CD4-positive, alpha-beta T cell treated with Interleukin-6 at 100 ng/mL for 8 hours (primary cell): ENCODE data around the gene TACR2.

Experiments
- DNase-seq: peaks from one replicate; pipeline ENCODE4 v3.0.0-alpha.2; 2020; ENCODE audit warnings: mixed read lengths, low spot score

Gene TACR2

DNA sequence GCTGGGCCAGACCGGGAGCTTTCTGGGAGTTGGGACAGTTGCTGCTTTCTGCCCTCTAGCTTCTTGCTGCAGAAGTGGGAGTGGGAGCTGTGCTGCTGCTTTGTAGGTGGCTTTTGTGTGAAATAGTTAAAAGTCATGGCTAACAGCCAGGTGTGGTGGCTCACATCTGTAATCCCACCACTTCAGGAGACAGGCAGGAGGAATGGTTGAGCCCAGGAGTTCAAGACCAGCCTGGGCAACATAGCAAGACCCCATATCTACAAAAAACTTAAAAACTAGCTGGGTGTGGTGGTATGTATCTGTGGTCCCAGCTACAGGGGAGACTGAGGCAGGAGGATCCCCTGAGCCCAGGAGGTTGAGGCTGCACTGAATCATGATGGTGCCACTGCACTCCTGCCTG lies 13.7 kb downstream of the TACR2 start:
- DNase-seq: no peak

DNA sequence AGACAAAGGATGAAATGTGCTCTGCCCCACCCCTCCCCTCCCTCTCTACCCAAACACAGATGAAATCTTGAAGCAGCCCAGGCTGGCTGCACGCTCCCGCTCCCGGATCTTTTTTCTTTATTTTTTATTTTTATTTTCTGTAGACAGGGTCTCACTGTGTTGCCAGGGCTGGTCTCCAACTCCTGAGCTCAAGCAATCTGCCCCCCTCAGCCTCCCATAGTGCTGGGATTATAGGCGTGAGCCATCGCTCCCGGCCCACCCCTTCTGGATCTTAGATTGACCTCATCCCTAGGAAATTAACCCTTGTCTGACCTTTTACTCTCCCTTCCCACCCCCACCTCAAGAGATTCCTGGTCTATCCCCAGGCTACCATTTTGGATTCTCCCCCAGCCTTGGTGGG lies 14.3 kb downstream of the TACR2 start:
- no peak for DNase-seq

DNA sequence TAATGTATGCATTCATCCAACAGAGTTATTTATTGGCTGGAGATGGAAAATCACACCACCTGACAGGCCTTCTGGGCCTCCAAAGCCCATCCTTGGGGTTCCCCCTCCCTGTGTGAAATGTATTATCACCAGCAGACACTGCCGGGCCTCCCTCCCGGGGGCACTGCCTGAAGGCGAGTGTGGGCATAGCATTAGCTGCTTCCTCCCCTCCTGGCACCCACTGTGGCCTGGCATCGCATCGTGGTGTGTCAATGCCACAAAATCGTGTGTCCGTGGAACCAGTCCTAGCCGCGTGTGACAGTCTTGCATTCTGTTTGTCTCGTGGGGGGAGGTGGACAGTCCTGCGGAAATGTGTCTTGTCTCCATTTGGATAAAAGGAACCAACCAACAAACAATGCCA lies 15.3 kb downstream of the TACR2 start:
- no peak for DNase-seq

DNA sequence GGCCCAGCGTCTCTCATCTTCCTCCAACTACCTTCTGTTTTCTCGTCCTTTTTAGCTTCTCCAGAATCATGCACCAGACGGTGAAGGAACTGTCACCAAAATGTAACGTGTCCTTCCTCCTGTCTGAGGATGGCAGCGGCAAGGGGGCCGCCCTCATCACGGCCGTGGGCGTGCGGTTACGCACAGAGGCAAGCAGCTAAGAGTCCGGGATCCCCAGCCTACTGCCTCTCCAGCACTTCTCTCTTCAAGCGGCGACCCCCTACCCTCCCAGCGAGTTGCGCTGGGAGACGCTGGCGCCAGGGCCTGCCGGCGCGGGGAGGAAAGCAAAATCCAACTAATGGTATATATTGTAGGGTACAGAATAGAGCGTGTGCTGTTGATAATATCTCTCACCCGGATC lies 15.8 kb downstream of the TACR2 start:
- DNase-seq: no peak

DNA sequence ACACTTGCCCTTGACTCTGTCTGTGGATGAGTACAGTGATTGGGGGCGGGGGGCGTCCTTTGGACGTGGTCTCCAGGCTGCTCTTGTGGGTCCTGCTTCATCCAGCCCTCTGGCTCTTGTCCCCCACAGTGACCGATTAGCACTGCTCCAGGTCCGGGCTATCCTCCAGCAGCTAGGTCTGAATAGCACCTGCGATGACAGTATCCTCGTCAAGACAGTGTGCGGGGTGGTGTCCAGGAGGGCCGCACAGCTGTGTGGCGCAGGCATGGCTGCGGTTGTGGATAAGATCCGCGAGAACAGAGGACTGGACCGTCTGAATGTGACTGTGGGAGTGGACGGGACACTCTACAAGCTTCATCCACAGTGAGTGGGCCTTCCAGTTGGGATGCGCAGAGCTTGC lies 18.3 kb downstream of the TACR2 start:
- no peak for DNase-seq

DNA sequence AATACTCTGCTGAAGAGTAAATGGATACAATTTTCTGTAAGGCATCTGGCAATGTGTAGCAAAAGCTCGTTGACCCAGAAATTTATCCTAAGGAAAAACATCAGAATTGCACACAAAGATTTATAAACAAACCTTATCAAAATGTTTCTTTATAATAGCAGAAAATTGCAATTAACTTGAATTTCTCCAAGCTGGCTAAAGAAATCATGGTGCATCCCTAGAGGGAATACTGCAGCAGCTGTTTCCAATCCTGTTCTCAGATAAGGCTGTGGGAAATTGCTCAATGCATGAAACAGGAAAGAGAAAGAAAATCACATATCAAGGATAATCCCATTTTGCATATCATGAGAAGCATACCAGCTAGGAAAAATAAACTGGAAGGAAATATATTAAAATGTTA lies 18.7 kb downstream of the TACR2 start:
- DNase-seq: no peak

DNA sequence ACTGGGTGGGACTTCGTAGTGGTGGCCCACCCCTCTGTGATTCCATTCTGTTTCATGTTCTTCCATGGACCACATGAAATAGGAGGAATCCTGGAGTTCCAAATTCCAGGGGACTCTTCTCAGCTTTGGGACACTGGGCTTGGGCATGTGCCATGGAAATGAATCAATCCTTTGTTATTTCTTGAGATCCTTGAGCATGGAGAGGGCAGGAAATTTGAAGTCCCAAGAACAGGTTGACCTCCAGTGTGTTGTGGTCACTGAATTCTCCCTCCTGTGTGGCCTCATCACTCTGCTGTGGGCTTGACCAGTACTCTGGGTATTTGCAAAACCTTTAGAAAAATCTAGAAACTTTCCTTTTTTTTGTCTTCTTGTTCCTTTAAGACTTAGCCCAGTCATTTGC lies 22.7 kb downstream of the TACR2 start:
- no peak for DNase-seq

DNA sequence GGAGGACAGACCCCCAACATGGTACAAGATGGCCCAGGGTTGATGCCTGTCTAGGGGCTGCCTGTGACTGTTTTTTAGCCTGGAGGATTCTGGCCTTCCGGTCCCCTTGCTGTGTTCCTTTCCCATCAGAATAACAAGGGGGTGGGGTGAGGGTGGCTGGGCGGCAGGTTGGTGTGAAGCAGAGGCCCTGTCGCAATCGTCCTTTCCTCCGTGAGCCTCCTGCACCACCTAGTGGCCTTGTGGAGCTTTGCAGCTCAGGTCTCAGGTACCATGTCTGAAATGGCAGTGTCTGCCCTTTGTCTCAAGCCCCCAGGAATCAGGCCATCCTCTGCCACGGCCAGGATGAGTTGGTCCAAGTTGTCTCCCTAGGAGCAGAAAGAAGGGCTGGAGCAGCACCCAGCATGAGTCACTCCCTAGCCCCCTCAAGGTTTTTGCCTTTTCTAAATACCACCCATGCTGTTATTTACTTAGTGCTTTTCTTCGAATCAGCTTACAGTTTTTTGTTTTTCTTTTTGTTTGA lies 24.2 kb downstream of the TACR2 start:
- peak; percentile 85 for DNase-seq

DNA sequence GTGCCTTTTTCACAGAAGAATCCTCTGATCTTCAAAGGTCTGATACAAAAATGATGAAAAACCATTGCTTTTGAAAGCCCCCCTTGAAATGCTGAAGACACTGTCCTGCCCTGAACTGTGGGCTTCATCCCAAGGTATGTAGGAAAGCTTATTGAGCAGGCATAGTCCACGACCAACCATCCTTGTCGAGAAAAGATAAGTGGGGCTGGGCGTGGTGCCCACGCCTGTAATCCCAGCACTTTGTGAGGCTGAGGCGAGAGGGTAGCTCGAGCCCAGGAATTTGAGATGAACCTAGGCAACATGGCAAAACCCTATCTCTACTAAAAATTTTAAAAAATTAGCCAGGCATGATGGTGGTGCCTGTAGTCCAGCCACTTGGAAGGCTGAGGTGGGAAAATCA lies 25.6 kb downstream of the TACR2 start:
- no peak for DNase-seq

DNA sequence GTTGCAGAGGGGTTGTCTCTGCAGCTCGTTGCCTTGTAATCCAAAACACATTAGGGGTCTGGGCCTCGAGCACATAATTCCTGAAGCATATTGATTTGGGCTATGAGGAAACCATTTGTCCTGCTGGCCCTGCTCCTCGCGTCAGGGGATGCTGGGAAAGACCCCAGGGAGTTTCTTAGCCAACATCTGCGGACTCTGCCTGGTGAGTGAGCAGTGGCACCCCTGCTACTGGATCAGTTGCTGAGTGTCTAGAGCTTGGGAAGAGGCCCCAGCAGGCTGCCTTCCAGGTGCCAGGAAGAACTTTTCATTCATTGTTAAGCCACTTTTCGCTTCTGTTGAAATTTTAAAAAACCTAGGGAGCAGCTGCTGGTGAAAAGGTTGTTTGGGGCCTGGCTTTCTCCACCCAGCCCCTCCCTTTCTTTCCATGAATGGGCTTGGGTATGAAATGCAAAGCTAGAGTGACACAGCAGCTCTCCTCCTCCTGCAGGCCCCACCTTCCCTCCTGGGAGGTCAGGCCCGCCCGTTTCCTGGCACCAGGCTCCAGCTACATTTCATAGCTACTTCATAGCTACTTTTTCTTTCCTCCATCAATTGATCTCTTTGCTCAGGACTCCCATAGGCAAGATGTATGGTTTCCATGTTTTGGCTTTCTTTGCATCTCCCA lies 26.8 kb downstream of the TACR2 start:
- no peak for DNase-seq

DNA sequence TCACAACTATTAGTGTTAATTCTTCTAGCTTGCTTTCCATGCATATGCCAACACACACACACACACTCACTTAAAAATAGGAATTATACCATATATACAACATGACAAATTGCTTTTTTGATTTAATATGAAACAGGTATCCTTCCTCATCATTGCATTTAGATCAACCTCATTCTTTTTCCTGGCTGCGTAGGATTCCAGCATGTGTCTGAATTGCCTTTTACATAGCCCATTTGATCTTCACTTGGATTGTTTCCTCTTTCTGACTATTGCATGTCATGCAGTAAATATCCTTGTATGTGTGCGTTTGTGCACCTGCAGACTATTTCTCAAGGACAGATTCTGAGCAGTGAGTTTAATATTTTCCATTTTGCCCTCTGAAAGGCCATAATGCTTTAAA lies 28.2 kb downstream of the TACR2 start:
- DNase-seq: no peak

DNA sequence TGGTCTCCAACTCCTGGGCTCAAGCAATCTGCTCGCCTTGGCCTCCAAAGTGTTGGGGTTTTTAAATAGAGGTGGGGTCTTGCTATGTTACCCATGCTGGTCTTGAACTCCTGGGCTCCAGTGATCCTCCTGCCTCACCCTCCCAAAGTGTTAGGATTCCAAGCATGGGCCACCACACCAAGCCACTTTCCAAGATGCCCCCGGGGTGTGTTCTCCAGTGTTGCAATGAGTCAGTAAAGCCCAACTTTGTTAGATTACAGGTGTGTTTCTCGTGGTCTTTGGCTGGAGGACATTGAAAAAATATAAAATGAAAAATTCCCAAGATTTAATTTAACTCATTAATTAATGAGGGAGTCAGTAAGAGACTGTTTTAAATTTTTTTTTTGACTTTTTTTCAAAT lies 29.2 kb downstream of the TACR2 start:
- no peak for DNase-seq

DNA sequence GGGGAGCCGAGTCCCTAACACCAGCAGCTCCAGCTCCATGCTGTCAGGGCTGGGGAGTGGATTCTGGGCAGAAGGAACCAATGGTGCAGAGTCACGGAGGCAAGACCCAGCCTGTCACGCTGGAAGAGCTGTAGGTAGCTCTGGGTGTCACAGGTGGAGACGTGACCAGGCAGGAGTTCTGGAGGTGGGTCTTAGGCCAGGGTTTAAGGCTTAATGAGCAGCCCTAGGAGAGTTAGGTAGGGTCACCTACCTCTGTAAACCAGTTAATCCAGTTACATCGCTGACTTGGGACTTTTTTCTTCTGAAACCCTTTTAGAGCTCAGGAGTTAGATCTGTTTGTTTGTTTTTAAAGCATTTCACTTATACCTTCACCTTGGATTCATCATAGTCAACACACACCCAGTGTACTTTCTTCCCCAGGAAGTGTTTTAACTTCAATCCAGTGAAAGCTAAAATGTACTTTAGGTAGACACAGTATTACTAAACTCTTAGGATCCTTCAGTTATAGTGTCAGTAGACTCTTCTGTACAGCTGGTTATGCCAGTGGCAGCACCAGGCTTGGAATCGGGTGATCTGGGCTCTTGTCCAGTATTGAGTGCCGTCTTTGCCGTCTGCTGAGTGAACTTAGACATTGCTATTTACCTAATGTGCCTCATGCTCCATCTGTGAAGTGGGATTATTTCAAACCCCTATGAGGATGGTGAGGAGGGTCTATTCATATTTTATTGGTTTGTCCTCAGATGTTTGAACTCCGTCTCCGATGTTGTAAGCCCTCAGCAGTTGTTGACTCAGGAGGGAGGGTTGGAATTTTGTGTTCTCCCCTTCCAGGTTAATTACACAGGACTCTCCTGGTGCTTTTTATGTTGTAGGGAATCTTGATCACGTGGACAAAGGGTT lies 31.0 kb downstream of the TACR2 start:
- no peak for DNase-seq

DNA sequence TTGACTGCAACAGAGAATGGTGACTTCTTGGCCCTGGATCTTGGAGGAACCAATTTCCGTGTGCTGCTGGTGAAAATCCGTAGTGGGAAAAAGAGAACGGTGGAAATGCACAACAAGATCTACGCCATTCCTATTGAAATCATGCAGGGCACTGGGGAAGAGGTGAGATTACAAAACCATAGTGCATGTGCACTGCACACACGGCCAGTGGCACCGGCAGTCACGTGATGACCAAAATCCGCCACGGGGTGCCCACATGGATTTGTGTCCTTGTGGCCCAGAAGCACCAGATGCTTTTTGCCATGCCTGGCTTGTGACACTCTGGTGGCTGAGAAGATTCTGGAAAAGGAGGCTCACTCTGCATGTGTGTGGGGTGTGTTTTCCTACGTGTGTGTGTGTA lies 32.4 kb downstream of the TACR2 start:
- DNase-seq: no peak

DNA sequence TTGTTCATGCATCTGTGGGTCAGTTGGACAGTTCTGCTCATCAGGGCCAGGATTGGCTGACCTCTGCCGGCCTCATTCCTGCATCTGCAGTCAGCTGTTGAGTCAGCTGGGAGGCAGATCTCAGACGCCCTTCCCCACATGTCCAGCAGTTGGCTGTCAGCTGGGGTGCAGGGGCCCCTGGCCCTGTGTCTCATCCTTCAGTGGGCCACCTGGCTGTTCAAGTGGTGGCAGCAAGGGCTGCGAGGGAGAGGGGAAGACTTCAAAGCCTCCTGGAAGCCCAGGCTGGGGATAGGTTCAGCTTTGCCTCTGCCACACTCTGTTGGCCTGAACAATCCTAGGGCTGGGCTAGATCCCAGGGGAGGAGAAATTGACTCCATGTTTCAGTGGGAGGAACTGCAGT lies 33.2 kb downstream of the TACR2 start:
- no peak for DNase-seq

DNA sequence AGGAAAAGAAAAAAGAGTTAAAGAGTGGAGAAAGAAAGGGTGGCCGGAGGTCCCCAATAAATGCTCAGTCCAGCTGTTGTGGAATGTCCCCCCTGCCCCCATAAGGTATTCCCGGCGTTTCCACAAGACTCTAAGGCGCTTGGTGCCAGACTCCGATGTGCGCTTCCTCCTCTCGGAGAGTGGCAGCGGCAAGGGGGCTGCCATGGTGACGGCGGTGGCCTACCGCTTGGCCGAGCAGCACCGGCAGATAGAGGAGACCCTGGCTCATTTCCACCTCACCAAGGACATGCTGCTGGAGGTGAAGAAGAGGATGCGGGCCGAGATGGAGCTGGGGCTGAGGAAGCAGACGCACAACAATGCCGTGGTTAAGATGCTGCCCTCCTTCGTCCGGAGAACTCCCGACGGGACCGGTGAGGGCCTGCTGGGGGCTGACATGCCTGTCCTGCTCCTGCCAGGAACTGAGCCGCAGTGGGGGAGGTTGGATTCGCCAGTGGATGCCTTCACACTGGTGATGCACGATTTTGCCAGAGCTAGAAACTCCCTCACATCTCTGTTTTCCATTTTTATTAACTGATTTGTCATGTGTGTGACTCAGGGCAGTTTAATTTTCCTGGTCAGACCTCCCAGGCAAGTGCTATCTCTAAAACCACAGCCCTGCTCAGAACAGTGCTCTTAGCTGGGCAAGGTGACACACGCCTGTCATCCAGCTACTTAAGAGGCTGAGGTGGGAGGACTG lies 34.2 kb downstream of the TACR2 start:
- DNase-seq: no peak

DNA sequence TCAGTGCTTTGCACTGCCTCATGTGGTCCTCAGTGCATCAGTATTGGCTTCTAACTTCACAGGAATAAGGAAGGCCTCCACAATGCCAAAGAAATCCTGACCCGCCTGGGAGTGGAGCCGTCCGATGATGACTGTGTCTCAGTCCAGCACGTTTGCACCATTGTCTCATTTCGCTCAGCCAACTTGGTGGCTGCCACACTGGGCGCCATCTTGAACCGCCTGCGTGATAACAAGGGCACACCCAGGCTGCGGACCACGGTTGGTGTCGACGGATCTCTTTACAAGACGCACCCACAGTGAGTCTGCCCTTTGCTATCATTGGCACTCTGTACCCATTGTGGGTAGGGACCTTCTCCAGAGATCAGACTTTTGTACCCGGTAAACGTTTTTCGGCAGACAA lies 36.9 kb downstream of the TACR2 start:
- DNase-seq: no peak

DNA sequence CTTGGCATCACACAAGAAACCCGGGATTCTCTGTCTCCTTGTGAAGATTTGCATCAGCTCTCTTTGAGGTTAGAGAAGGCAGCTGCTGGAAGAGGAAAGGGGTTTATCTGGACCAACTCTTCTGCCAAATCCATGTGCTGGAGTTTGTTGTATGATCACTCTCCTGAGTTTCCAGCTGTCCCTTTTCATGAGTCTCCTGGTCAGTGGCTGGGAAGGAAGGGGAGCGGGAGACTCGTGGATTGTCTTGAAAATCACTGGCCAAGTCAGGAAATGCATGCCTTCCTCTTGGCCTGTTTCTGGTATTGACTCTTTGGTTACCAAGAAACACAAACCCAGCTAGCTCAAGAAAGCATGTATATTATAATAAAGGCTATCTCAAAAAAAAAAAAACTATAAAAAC lies 38.8 kb downstream of the TACR2 start:
- DNase-seq: no peak

DNA sequence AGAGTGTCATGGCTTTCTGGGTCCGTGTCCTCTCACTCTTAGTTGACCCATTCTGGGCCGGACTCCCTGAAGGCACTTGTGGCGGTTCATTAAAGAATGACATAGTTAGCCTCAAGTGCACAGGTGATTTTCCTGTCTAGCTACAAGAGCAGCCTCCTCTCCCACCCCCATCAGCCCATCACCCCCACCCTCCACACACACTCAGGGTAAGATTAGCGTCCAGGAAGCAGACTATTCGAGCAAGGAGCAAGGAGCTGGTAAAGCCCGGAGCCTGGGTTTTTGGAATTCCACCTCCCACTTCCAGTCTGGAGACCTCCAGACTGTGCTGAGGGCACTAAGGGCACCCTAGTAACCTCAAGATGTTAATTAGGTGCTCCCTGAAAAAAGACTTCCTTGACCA lies 39.5 kb downstream of the TACR2 start:
- DNase-seq: no peak

DNA sequence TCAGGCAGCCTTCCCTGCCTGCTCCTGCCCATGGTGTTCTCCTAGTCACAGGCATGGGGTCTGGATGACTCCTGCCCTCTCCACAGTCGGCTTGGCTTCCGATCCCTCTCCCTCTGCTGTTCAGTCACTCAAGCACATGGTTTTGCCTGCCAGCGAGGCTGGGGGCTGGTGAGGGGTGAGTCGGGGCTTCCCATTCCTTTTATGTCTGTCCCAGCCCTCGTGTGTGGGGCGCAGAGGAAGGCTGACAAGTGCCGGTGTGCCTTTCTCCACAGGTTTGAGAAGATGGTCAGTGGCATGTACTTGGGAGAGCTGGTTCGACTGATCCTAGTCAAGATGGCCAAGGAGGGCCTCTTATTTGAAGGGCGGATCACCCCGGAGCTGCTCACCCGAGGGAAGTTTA lies 40.1 kb downstream of the TACR2 start:
- DNase-seq: no peak

DNA sequence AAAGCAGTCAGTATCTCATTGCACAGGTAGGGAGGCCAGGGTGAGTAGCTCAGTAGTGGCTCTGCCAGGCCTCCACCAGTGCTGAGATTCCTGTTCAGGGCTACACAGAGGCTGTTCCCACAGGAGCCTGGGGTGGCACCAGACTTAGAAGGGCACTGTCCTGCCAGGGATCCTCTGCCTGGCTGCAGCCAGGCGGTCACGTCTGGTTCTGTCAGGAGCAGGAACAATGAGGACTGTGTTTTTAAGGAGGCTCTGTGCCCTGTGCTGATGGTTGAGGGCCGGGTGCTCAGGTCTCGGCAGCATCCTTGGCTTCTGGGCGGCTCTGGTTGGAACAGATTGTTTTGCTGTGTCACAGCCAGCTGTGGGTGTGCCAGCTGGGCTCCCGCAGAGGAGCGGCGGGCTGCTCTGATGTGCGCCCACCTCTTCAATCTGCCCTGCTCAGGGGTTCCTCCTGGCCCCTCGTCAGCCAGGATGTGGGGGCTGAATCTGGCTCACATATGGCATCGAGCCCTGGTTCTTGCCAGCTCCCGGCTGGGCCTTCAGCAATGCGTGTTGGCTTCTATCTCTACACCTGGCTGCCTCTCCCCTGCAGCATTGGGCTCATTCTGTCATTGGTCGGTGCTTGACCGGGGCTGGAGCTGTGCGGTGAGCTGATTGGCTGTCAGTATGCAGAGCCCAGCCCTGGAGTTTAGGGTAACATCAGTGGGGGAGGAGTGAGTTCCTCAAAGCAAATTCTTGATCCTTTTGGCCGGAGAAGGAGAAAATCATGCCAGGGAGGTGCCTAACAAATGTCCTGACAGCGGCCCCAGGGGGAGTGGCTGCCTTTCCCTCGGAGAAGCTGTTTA lies 41.2 kb downstream of the TACR2 start:
- no peak for DNase-seq

DNA sequence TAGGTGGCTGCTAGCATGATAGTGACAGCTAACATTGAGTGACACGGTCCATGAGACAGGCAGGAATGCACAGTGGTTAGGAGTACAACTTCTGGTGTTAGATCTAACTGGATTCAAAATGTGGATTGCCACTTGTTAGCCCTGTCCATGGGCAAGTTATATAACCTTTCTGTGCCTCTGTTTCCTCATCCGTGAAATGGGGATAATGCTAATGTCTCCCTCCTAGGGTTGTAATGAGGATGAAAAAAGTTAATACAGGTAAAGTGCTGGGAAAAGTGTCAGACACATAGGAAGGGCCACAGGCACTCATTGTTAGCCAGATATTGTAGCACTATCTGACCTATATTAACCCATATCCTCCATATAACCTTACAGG lies 41.8 kb downstream of the TACR2 start:
- DNase-seq: no peak
